HG03575 (cell line): ENCODE measurements around the gene LCA5L.
"Not testable (repeated sequence)": the region's sequence is repeated elsewhere in the genome, so short reads cannot be mapped to it uniquely, and the experiment has no call there.

Experiments
- ATAC-seq: cut with Tn5 transposase; IDR thresholded peaks from one replicate; pipeline ENCODE4 v1.9.1; 2021; ENCODE audit not compliant: unreplicated experiment, insufficient number of reproducible peaks, low FRiP score; ENCODE audit errors: extremely low read depth

The LCA5L gene

GRCh38 chr21:39452970-39453342 is 7.4 kb upstream of the LCA5L start:
- no peak for ATAC-seq

- ATAC-seq, result no peak
These were observed 6.8 kb upstream of the LCA5L start for GRCh38 chr21:39452207-39452969.

- ATAC-seq, result no peak
These were observed 6.0 kb upstream of the LCA5L start, which contains the start of gene SH3BGR for GRCh38 chr21:39451332-39452206. SH3BGR (plus strand) TSS chr21:39451970; CDS start chr21:39452097, 127 bp downstream.

- no peak for ATAC-seq
These were observed 1.7 kb upstream of the LCA5L start for GRCh38 chr21:39447264-39447663.

GRCh38 chr21:39444421-39445180 is 977 bp downstream of the LCA5L start:
- no peak for ATAC-seq

- no peak for ATAC-seq
These were observed 3.8 kb downstream of the LCA5L start for GRCh38 chr21:39441502-39442475.

GRCh38 chr21:39439232-39439631 is 6.3 kb downstream of the LCA5L start:
- no peak for ATAC-seq

- ATAC-seq, result no peak
These were observed 10.6 kb downstream of the LCA5L start for GRCh38 chr21:39434950-39435349.

- ATAC-seq, result no peak
These were observed 14.6 kb downstream of the LCA5L start for GRCh38 chr21:39430954-39431353.

GRCh38 chr21:39430457-39430856 is 15.1 kb downstream of the LCA5L start:
- no peak for ATAC-seq

GRCh38 chr21:39430016-39430415 is 15.6 kb downstream of the LCA5L start:
- no peak for ATAC-seq

- ATAC-seq, result no peak
These were observed 16.1 kb downstream of the LCA5L start for GRCh38 chr21:39429445-39429844.

GRCh38 chr21:39422527-39423241 is 22.9 kb downstream of the LCA5L start:
- no peak for ATAC-seq

GRCh38 chr21:39419204-39419603 is 26.4 kb downstream of the LCA5L start:
- not testable (repeated sequence) for ATAC-seq

GRCh38 chr21:39406065-39406464 is 39.5 kb downstream of the LCA5L start:
- no peak for ATAC-seq

- no peak for ATAC-seq
These were observed 45.4 kb downstream of the LCA5L start for GRCh38 chr21:39400173-39400572.

- ATAC-seq, result no peak
These were observed 47.8 kb downstream of the LCA5L start for GRCh38 chr21:39397646-39398385.
